ENCODE results near the gene CENPP.

The CENPP gene

DNA sequence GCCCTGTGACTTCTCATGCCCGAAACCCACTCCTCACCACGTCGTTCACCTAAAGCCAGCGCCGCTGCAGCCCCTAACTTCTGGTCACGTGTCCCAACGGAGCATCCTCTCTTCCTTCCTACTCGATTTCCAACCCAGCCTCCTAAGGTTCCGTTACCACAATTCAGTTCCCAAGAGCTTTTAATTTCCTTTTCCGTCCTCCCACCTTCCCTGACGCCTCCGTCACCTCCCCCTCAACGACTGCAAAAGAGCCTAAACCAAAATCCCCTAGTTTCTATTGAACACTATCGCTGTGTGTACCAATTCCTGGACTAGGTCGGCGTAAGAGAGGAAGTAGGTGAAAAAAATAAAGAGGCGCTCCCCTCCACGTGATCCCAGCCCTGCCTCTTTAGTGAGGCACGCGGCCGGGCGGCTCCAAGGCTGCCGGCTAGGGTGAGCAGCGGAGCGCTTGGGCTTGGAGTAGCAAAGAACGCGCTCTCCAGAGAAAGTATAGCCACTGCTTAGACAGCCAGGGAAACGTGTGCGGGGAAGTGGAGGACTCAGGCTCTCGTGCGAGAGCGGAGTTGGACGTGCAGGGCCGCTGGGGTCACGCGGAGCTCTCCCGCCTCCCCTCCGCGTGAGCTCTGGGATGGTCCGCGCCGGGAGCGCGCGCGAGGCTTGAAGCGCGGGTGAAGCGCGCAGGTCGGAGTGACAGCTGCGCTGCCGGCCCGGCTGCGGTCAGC is at the start of gene CENPP, which contains the start of gene NOL8:
Gene CENPP, plus strand, starts transcription at position 685 of the 722 bp plus-strand sequence.
Gene NOL8, minus strand, starts transcription at position 82 of the 722 bp plus-strand sequence. CDS start 1,189 bp downstream, outside the sequence.
- peak within 1 kb of the TSS; percentile 96 for H3K27ac ChIP-seq
- TF ChIP-seq, protein P1, sequence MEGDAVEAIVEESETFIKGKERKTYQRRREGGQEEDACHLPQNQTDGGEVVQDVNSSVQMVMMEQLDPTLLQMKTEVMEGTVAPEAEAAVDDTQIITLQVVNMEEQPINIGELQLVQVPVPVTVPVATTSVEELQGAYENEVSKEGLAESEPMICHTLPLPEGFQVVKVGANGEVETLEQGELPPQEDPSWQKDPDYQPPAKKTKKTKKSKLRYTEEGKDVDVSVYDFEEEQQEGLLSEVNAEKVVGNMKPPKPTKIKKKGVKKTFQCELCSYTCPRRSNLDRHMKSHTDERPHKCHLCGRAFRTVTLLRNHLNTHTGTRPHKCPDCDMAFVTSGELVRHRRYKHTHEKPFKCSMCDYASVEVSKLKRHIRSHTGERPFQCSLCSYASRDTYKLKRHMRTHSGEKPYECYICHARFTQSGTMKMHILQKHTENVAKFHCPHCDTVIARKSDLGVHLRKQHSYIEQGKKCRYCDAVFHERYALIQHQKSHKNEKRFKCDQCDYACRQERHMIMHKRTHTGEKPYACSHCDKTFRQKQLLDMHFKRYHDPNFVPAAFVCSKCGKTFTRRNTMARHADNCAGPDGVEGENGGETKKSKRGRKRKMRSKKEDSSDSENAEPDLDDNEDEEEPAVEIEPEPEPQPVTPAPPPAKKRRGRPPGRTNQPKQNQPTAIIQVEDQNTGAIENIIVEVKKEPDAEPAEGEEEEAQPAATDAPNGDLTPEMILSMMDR (conservative IDR thresholded peaks at IDR 0.05): no peak

DNA sequence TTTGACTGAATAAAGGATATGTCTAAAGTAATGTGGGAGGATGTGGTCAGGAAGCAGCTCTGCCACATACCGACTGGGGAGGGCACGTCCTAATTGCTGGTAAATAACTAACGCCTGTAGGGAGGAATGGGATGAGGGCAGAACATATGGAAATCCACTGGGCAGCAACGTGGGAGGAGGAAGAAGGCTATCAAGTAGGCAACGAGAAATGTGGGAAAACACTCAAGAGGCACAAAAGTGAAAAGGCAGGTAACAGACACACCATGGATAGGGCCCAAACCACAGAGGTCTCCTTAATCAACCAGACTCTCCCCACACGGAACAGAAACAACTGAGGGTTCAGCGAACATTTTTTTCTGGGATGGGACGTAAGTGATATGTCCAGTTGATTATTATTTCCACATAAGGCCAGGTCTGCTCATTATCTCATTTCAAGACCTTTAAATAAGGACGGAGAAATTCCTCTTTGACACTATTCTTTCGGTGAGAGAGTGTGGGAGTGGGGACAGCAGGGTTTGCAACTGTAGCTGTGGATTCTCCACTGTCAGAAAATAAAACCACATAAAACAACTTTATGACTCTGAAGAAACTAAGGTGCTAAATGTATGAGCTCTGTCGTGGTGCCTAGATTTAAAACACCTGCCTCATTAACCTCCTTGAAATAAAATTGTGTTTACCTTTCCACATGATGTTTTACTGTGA is 49.3 kb upstream of the CENPP start:
- TF ChIP-seq, protein P1 (conservative IDR thresholded peaks at IDR 0.05): no peak
- H3K27ac ChIP-seq: no peak overlapping the region

DNA sequence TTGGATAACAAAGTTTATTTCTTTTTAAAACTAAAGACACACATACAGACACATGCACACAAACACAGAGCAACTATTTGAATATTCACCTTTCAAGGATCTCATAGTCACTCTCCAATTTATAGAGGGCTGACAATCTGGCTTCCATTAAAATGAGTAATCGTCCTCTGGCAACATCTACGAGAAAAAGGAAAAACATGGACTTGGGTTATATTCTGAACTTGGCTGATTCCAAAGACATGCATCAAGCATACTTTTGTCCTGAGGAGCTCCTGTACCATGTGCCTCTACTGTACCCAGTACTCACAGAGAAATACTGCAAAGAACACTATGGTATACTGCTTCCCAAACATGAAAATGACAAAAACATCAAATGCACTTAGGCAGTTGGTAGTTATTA is 47.6 kb upstream of the CENPP start:
- TF ChIP-seq, protein P1 (conservative IDR thresholded peaks at IDR 0.05): no peak
- H3K27ac ChIP-seq: no peak overlapping the region

DNA sequence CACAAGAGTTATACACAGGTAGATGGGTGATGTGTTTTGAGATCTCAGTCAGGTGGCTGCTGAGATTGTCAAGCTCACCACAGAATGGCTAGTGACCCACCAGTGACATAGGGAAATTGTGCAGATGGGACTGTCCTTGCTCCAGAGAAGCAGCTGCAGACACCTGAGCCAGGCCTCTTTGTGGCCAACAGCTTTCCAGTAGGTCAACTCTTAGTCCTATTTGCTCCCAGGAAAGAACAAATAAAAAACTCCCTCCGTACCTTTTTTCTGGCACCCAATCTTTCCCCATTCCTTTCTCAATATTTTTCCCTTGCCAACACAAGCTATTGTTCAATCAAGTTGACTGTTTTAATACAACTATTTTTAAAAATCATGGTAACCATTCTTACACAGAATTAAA is 46.5 kb upstream of the CENPP start:
- no peak overlapping the region for H3K27ac ChIP-seq
- TF ChIP-seq, protein P1 (conservative IDR thresholded peaks at IDR 0.05): no peak

DNA sequence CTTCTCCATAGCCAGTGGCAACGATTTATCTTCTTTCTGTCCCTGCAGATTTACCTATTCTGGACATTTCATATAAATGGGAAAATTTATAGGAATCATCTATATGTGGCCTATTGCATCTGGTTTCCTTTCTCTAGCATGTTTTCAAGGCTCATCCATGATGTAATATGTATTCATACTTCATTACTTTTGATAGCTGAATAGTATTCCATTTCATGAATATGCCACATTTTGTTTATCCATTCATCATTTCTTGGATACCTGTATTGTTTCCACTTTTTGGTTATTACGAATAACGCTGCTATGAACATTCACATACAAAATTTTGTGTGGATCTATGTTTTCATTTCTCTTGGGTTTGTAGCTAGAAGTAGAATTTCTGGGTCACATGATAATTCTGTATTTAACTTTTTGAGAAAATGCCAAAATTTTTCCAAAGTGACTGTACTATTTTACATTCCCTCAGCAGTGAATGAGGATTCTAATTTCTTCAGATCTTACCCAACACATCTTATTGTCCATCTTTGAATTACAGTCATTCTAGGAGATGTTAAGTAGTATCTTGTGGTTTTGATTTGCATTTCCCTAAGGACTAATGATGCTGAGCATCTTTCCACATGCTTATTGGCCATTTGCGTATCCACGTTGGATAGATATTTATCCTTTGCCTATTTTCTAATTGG is 35.9 kb upstream of the CENPP start:
- H3K27ac ChIP-seq: no peak overlapping the region
- TF ChIP-seq, protein P1 (conservative IDR thresholded peaks at IDR 0.05): no peak

DNA sequence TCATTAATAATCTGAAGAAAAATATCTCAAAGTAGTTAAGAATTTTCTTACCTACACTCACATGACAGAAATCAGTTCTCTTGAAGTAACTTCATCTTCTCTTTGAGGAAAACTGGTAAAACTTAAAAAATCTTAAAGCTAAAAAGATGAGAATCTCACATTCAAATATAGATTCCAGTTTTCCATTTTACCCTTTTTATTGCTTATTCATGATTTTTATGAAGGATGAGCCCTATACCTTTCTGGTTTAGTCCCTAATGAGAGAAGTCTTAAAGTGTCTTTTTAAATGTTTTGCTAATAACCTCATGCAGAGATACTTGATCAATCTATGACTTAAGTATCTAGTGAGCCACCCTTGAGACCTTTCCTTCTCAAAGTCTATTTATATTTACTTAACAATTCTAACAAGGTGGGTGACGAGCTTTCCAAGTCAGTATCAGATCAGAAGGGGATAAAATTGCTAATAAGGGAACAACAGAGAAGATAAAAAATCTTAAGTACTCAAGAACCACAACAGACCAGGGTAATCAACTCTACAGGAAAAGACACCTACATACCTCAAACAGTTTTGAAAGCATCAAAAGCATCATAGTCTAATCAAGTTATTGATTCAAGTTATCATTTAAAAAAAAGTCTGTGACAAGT is 34.8 kb upstream of the CENPP start:
- no peak overlapping the region for H3K27ac ChIP-seq
- TF ChIP-seq, protein P1 (conservative IDR thresholded peaks at IDR 0.05): no peak

DNA sequence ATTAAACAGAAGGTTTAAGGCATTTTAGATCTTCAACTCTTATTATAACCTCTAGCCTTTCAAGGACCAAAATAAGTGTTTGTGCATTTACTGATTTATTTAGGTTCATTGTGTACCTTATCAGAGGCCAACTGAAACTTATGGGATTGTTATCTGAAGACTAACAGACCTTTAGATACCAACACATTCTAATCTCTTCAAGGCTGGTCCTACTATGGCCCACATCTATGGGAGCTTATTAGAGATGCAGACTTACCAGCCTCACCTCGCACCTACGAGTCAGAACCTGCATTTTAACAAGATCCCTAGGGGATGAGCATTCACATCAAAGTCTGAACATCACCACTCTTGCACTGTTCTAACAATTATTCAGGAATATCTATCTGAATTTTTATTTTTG is 34.2 kb upstream of the CENPP start:
- H3K27ac ChIP-seq: no peak overlapping the region
- TF ChIP-seq, protein P1 (conservative IDR thresholded peaks at IDR 0.05): no peak

Data from VCaP (cell line).